H9 (cell line): ENCODE data around the gene CCDC12. TPM values are rescaled to one million over a fixed set of nuclear protein-coding genes. Genes with fewer than 3 reads are reported as not detected.

Experiments used
- DNase-seq: peaks from one replicate; pipeline ENCODE4 v3.0.0-alpha.2; 2017
- H2AFZ ChIP-seq: one replicate; pipeline ENCODE4 v1.6.1; 2013; ENCODE audit warnings: mild to moderate bottlenecking, low read length, control low read depth, moderate library complexity
- H2AK5ac ChIP-seq: 2 replicates; pipeline ENCODE4 v1.6.1; 2013; ENCODE audit warnings: low read length, control low read depth, mixed read lengths; ENCODE audit not compliant: insufficient read length
- H2BK120ac ChIP-seq: one replicate; pipeline ENCODE4 v1.6.1; 2013; ENCODE audit warnings: low read depth, mild to moderate bottlenecking, low read length, control low read depth, inconsistent platforms; ENCODE audit not compliant: poor library complexity, severe bottlenecking
- H2BK12ac ChIP-seq: 2 replicates; pipeline ENCODE4 v1.6.1; 2013; ENCODE audit warnings: low read length, control low read depth, mixed read lengths, low read depth; ENCODE audit not compliant: insufficient read length
- H2BK15ac ChIP-seq: 2 replicates; pipeline ENCODE4 v1.6.1; 2013; ENCODE audit warnings: low read depth, low read length, control low read depth
- H2BK20ac ChIP-seq: one replicate; pipeline ENCODE4 v1.6.1; 2013; ENCODE audit warnings: low read depth, mild to moderate bottlenecking, low read length, control low read depth, inconsistent platforms; ENCODE audit not compliant: poor library complexity, severe bottlenecking
- H2BK5ac ChIP-seq: 2 replicates; pipeline ENCODE4 v1.6.1; 2013; ENCODE audit warnings: low read length, control low read depth, mixed read lengths; ENCODE audit not compliant: insufficient read length
- H3K14ac ChIP-seq: 2 replicates; pipeline ENCODE4 v1.6.1; 2013; ENCODE audit warnings: low read length, control low read depth; ENCODE audit not compliant: insufficient read depth
- H3K18ac ChIP-seq: 2 replicates; pipeline ENCODE4 v1.6.1; 2013; ENCODE audit warnings: low read depth, mild to moderate bottlenecking, mixed read lengths, low read length, control low read depth; ENCODE audit not compliant: insufficient read length
- H3K23ac ChIP-seq: 2 replicates; pipeline ENCODE4 v1.6.1; 2013; ENCODE audit warnings: low read length, control low read depth, mixed read lengths, low read depth; ENCODE audit not compliant: insufficient read length
- H3K23me2 ChIP-seq: 2 replicates; pipeline ENCODE4 v1.6.1; 2013; ENCODE audit warnings: low read depth, mild to moderate bottlenecking, mixed read lengths, low read length, control low read depth; ENCODE audit not compliant: insufficient read length, poor library complexity, severe bottlenecking
- H3K27ac ChIP-seq: 2 replicates; pipeline ENCODE4 v1.5.1; 2013; ENCODE audit warnings: low read length, control low read depth, mixed read lengths, low read depth; ENCODE audit not compliant: insufficient read length
- H3K27me3 ChIP-seq: 2 replicates; pipeline ENCODE4 v1.6.1; 2013; ENCODE audit warnings: low read length, control low read depth, inconsistent platforms; ENCODE audit not compliant: insufficient read depth
- H3K4ac ChIP-seq: 2 replicates; pipeline ENCODE4 v1.6.1; 2013; ENCODE audit warnings: low read depth, mild to moderate bottlenecking, control low read depth, inconsistent platforms, low read length, moderate library complexity
- H3K4me1 ChIP-seq: 2 replicates; pipeline ENCODE4 v1.6.1; 2013; ENCODE audit warnings: low read length, control low read depth, inconsistent platforms; ENCODE audit not compliant: insufficient read depth
- H3K4me2 ChIP-seq: 2 replicates; pipeline ENCODE4 v1.6.1; 2013; ENCODE audit warnings: low read length, control low read depth, mixed read lengths; ENCODE audit not compliant: insufficient read length, insufficient read depth
- H3K56ac ChIP-seq: 2 replicates; pipeline ENCODE4 v1.6.1; 2013; ENCODE audit warnings: low read depth, mild to moderate bottlenecking, mixed read lengths, low read length, control low read depth; ENCODE audit not compliant: insufficient read length
- H3K79me1 ChIP-seq: 2 replicates; pipeline ENCODE4 v1.6.1; 2013; ENCODE audit warnings: low read depth, mild to moderate bottlenecking, moderate library complexity, low read length, control low read depth, inconsistent platforms; ENCODE audit not compliant: insufficient read depth, poor library complexity, severe bottlenecking
- H3K79me2 ChIP-seq: 2 replicates; pipeline ENCODE4 v1.6.1; 2013; ENCODE audit warnings: low read length, control low read depth, inconsistent platforms; ENCODE audit not compliant: insufficient read depth
- H3K9ac ChIP-seq: 2 replicates; pipeline ENCODE4 v1.6.1; 2013; ENCODE audit warnings: low read length, control low read depth, mixed read lengths; ENCODE audit not compliant: insufficient read length; ENCODE audit errors: extremely low read depth
- H3K9me3 ChIP-seq: one replicate; pipeline ENCODE4 v1.6.1; 2013; ENCODE audit warnings: low read depth, low read length, inconsistent platforms; ENCODE audit not compliant: control insufficient read depth
- H3T11ph ChIP-seq: one replicate; pipeline ENCODE4 v1.6.1; 2013; ENCODE audit warnings: mild to moderate bottlenecking, low read length, control low read depth, inconsistent platforms
- H4K20me1 ChIP-seq: one replicate; pipeline ENCODE4 v1.6.1; 2013; ENCODE audit not compliant: control insufficient read depth, insufficient read length, insufficient read depth
- H4K5ac ChIP-seq: 2 replicates; pipeline ENCODE4 v1.6.1; 2013; ENCODE audit warnings: low read depth, mild to moderate bottlenecking, mixed read lengths, low read length, control low read depth; ENCODE audit not compliant: insufficient read length
- H4K8ac ChIP-seq: replicated peaks from 2 replicates; pipeline ENCODE4 v1.6.1; 2013; ENCODE audit warnings: low read length, control low read depth, mixed read lengths, low read depth; ENCODE audit not compliant: insufficient read length
- H4K91ac ChIP-seq: 2 replicates; pipeline ENCODE4 v1.6.1; 2013; ENCODE audit warnings: low read depth, mild to moderate bottlenecking, moderate library complexity, mixed read lengths, low read length, control low read depth; ENCODE audit not compliant: insufficient read length
- H3K27ac Mint-ChIP-seq, 3 experiments: 2 replicates in 2 of 3; 3 replicates in 1 of 3; pipeline ENCODE4 v1.8.0; 2020 to 2021; ENCODE audit warnings: mixed read lengths in 3 of 3, mild to moderate bottlenecking in 1 of 3, moderate library complexity in 1 of 3
- H3K27me3 Mint-ChIP-seq: 2 replicates; pipeline ENCODE4 v1.8.0; 2021; ENCODE audit warnings: low read depth, mild to moderate bottlenecking, moderate library complexity, mixed read lengths
- H3K36me3 Mint-ChIP-seq, 3 experiments: 2 replicates in 2 of 3; 3 replicates in 1 of 3; pipeline ENCODE4 v1.8.0; 2020 to 2021; ENCODE audit warnings: low read depth in 3 of 3, mixed read lengths in 3 of 3; ENCODE audit not compliant: insufficient read depth in 1 of 3
- H3K4me1 Mint-ChIP-seq, 2 experiments: 2 replicates each; pipeline ENCODE4 v1.8.0; 2020; ENCODE audit warnings: mixed read lengths in 2 of 2
- H3K4me3 Mint-ChIP-seq, 2 experiments: 2 replicates in 1 of 2; 3 replicates in 1 of 2; pipeline ENCODE4 v1.8.0; 2020 to 2021; ENCODE audit warnings: mild to moderate bottlenecking in 2 of 2, mixed read lengths in 2 of 2, moderate library complexity in 1 of 2
- H3K9me3 Mint-ChIP-seq, 2 experiments: 2 replicates in 1 of 2; 3 replicates in 1 of 2; pipeline ENCODE4 v1.8.0; 2020; ENCODE audit warnings: mild to moderate bottlenecking in 2 of 2, mixed read lengths in 2 of 2, moderate library complexity in 1 of 2
- WGBS: extraction: QIAGEN DNeasy Blood & Tissue Kit; methylation state at CpG from one replicate; pipeline ENCODE4 v1.1.7; 2013; ENCODE audit warnings: missing lambda C conversion rate, low lambda C conversion rate, mixed read lengths; ENCODE audit not compliant: insufficient read length; ENCODE audit errors: extremely low coverage; 5-methylcytosine and 5-hydroxymethylcytosine counted together
- long read RNA-seq: library from polyadenylated mRNA; unstranded; transcript quantifications from one replicate; pipeline ENCODE4 v2.0.0, GENCODE V29; 2020
- total RNA-seq: library from RNA; stranded (reverse); gene quantifications from 2 replicates; pipeline ENCODE4 v1.2.1, GENCODE V29; 2021
- TF ChIP-seq, protein P1 (sequence below): fragments of 200-600 bp; sonication (generic); conservative IDR thresholded peaks from 3 replicates; pipeline ENCODE4 v1.8.0; 2021; ENCODE audit warnings: antibody characterized with exemption, mild to moderate bottlenecking

Gene CCDC12
- 49.1 and 54.0 TPM in 2 replicates for total RNA-seq
- long read RNA-seq, partial matches to known transcripts, result 35 of 51 reads
- long read RNA-seq, other reads (novel, unspliced or antisense), result 13 of 51 reads

GRCh38 chr3:46976326-46977190, at the start of gene CCDC12:
CCDC12 (minus strand) TSS chr3:46976745; CDS start chr3:46976732, 13 bp downstream.
- Histone ChIP-seq H3K4me2 (peak within 1 kb of the TSS; percentile 85), H3K27ac (peak within 1 kb of the TSS; percentile 29), H4K91ac (no peak within 1 kb of the TSS), H2AFZ (no peak within 1 kb of the TSS), H4K20me1 (no peaks in the 10 kb centered on the region), H3K56ac (no peak within 1 kb of the TSS), H2BK12ac (no peak within 1 kb of the TSS), H2BK5ac (peak within 1 kb of the TSS; percentile 85), H3T11ph (no peak within 1 kb of the TSS), H2BK15ac (no peak within 1 kb of the TSS), H3K23ac (no peak within 1 kb of the TSS), H3K79me2 (peaks cover 28% of the 10 kb centered on the region), H2AK5ac (no peak within 1 kb of the TSS), H3K18ac (peak within 1 kb of the TSS; percentile 99), H3K9me3 (no peaks in the 10 kb centered on the region), H3K14ac (peak within 1 kb of the TSS; percentile 99), H3K27me3 (peaks cover 4% of the 10 kb centered on the region; the same call in 1 of the 2 replicates), H3K4me1 (peaks cover 2% of the 10 kb centered on the region; the same call in 1 of the 2 replicates), H2BK120ac (no peak within 1 kb of the TSS), H3K4ac (no peak within 1 kb of the TSS), H3K9ac (peak within 1 kb of the TSS; percentile 99), H4K8ac (no peak within 1 kb of the TSS), H4K5ac (peak within 1 kb of the TSS; percentile 88), H3K79me1 (peaks cover 6% of the 10 kb centered on the region), H3K23me2 (peaks cover 6% of the 10 kb centered on the region), H2BK20ac (no peak within 1 kb of the TSS)
- WGBS, result no CpG with 5 or more reads among the region's 64 CpGs
- Mint-ChIP-seq H3K36me3 (peaks cover 15 to 24% (median 16%) of the 10 kb centered on the region in 3 experiments), H3K27ac (peak within 1 kb of the TSS; percentile 100), H3K4me1 (peaks cover 32 to 39% of the 10 kb centered on the region in 2 experiments), H3K27me3 (no peaks in the 10 kb centered on the region; the same call in 1 of the 2 replicates), H3K9me3 (peaks cover 0 to 3% of the 10 kb centered on the region in 2 experiments; a peak in 1 of 5 replicates), H3K4me3 (peak within 1 kb of the TSS; percentile 98 to 99)
- TF ChIP-seq, protein P1, sequence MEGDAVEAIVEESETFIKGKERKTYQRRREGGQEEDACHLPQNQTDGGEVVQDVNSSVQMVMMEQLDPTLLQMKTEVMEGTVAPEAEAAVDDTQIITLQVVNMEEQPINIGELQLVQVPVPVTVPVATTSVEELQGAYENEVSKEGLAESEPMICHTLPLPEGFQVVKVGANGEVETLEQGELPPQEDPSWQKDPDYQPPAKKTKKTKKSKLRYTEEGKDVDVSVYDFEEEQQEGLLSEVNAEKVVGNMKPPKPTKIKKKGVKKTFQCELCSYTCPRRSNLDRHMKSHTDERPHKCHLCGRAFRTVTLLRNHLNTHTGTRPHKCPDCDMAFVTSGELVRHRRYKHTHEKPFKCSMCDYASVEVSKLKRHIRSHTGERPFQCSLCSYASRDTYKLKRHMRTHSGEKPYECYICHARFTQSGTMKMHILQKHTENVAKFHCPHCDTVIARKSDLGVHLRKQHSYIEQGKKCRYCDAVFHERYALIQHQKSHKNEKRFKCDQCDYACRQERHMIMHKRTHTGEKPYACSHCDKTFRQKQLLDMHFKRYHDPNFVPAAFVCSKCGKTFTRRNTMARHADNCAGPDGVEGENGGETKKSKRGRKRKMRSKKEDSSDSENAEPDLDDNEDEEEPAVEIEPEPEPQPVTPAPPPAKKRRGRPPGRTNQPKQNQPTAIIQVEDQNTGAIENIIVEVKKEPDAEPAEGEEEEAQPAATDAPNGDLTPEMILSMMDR, result no peak
- peak; percentile 98 for DNase-seq
